DND-41 (cell line): ENCODE measurements around the gene ARMH3.

ENCODE experiments used
- ATAC-seq: fragments of 200-7000 bp; cut with Tn5 transposase; 3 replicates; pipeline ENCODE4 v1.9.1; 2021; ENCODE audit warnings: low read depth; ENCODE audit not compliant: insufficient read depth
- DNase-seq: peaks from one replicate; pipeline ENCODE4 v3.0.0-alpha.2; 2020
- H2AFZ ChIP-seq: 2 replicates; pipeline ENCODE4 v1.6.0; 2012; ENCODE audit warnings: low read depth, low read length
- H3K27ac ChIP-seq: 2 replicates; pipeline ENCODE4 v1.5.1; 2012; ENCODE audit warnings: low read length, inconsistent platforms
- H3K27me3 ChIP-seq: fragments of 200-600 bp; sonication (generic); 2 replicates; pipeline ENCODE4 v1.6.0; 2012; ENCODE audit warnings: low read length, mild to moderate bottlenecking, inconsistent platforms; ENCODE audit not compliant: insufficient read depth, poor library complexity
- H3K36me3 ChIP-seq: 2 replicates; pipeline ENCODE4 v1.5.1; 2012; ENCODE audit warnings: low read length, inconsistent platforms; ENCODE audit not compliant: insufficient read depth
- H3K4me1 ChIP-seq: 2 replicates; pipeline ENCODE4 v1.5.1; 2012; ENCODE audit warnings: mild to moderate bottlenecking, low read length; ENCODE audit not compliant: insufficient read depth
- H3K4me2 ChIP-seq: 2 replicates; pipeline ENCODE4 v1.6.0; 2012; ENCODE audit warnings: mild to moderate bottlenecking, moderate library complexity, low read length, inconsistent platforms; ENCODE audit not compliant: insufficient read depth
- H3K4me3 ChIP-seq, 2 experiments: fragments of 200-600 bp in 1 of 2; shearing (Covaris generic) in 1 of 2; 2 replicates each; pipeline ENCODE4 v1.5.1; 2012 to 2016; ENCODE audit warnings: inconsistent platforms in 2 of 2, low read length in 2 of 2, mild to moderate bottlenecking in 2 of 2, low read depth in 1 of 2, moderate library complexity in 1 of 2
- H3K79me2 ChIP-seq: 2 replicates; pipeline ENCODE4 v1.6.0; 2012; ENCODE audit warnings: low read length, inconsistent platforms; ENCODE audit not compliant: insufficient read depth
- H3K9ac ChIP-seq: 2 replicates; pipeline ENCODE4 v1.6.0; 2012; ENCODE audit warnings: low read depth, mild to moderate bottlenecking, inconsistent platforms, low read length, moderate library complexity
- H3K9me3 ChIP-seq: 2 replicates; pipeline ENCODE4 v1.5.1; 2012; ENCODE audit warnings: low read length, moderate library complexity, mild to moderate bottlenecking, inconsistent platforms; ENCODE audit not compliant: insufficient read depth, severe bottlenecking
- H4K20me1 ChIP-seq: 2 replicates; pipeline ENCODE4 v1.6.0; 2012; ENCODE audit warnings: low read length; ENCODE audit not compliant: insufficient read depth
- CTCF ChIP-seq: IDR thresholded peaks from 2 replicates; pipeline ENCODE4 v1.5.1; 2012; ENCODE audit warnings: borderline replicate concordance, low read length, moderate library complexity, mild to moderate bottlenecking; ENCODE audit not compliant: poor library complexity, severe bottlenecking; ENCODE audit errors: extremely low read depth
- EZH2 ChIP-seq: IDR thresholded peaks from 3 replicates; pipeline ENCODE4 v1.6.1; 2012; ENCODE audit warnings: borderline replicate concordance, low read depth, mild to moderate bottlenecking, moderate library complexity, low read length, inconsistent platforms; ENCODE audit not compliant: severe bottlenecking

Gene ARMH3

GRCh38 chr10:102016416-102016815 lies 39.6 kb downstream of the ARMH3 start:
- ATAC-seq: no peak
- H3K27ac ChIP-seq: no peak overlapping the region
- no peak overlapping the region for H2AFZ ChIP-seq
- no peak overlapping the region for H3K9ac ChIP-seq
- no peaks in the 10 kb centered on the region for H3K4me1 ChIP-seq
- H3K4me2 ChIP-seq: no peak overlapping the region
- peaks cover 3% of the 10 kb centered on the region for H3K9me3 ChIP-seq
- DNase-seq: no peak
- TF ChIP-seq CTCF: no peak
- no peak for TF ChIP-seq EZH2
- no peaks in the 10 kb centered on the region for H3K79me2 ChIP-seq
- H4K20me1 ChIP-seq: no peaks in the 10 kb centered on the region
- peaks cover 44% of the 10 kb centered on the region for H3K36me3 ChIP-seq
- H3K4me3 ChIP-seq: no peak overlapping the region
- no peaks in the 10 kb centered on the region for H3K27me3 ChIP-seq

GRCh38 chr10:102010961-102011360 lies 45.0 kb downstream of the ARMH3 start:
- Histone ChIP-seq H3K79me2 (no peaks in the 10 kb centered on the region), H3K9me3 (no peaks in the 10 kb centered on the region), H4K20me1 (no peaks in the 10 kb centered on the region), H3K4me2 (no peak overlapping the region), H3K36me3 (peaks cover 34% of the 10 kb centered on the region), H3K9ac (no peak overlapping the region), H2AFZ (no peak overlapping the region), H3K27me3 (no peaks in the 10 kb centered on the region), H3K4me1 (no peaks in the 10 kb centered on the region), H3K27ac (no peak overlapping the region), H3K4me3 (no peak overlapping the region)
- TF ChIP-seq EZH2 (no peak), CTCF (no peak)
- ATAC-seq (no peak), DNase-seq (no peak)

DNA sequence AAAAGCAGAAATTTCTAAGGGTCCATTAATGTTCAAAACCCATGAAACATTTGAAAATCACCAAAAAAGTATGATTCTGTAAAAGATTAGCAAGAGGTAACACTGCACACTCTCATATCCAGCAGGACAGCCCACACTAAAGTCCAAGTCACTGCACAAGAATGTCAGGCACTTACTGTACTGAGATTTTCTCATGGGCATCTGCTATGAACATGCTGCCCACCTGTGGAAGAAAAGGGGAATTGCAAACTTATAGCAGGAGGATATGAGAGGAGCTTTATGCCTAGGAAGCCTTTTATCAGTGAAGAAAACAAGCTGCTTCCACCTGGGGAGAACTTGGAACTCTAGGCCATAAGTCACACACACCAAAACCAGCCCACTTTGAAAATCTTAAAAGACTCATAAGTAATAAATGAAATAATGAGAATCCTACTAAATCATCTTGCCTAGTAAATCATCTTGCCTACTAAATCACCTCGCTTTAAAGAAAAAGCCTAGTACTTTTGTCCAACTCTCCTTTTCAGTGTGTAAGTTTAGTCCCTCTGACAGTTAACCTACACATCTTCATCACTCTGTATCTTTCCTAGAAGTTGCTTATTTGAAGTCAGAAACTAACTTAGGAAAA lies 46.1 kb downstream of the ARMH3 start:
- peak; percentile 97 for ATAC-seq
- no peaks in the 10 kb centered on the region for H4K20me1 ChIP-seq
- no peak overlapping the region for H3K9ac ChIP-seq
- no peaks in the 10 kb centered on the region for H3K27me3 ChIP-seq
- peak; percentile 57 for DNase-seq
- H3K36me3 ChIP-seq: peaks cover 39% of the 10 kb centered on the region
- H3K4me1 ChIP-seq: no peaks in the 10 kb centered on the region
- H3K79me2 ChIP-seq: no peaks in the 10 kb centered on the region
- no peak overlapping the region for H3K4me2 ChIP-seq
- H3K27ac ChIP-seq: no peak overlapping the region
- no peak overlapping the region for H3K4me3 ChIP-seq
- H2AFZ ChIP-seq: no peak overlapping the region
- no peaks in the 10 kb centered on the region for H3K9me3 ChIP-seq
- TF ChIP-seq CTCF: peak; percentile 97
- no peak for TF ChIP-seq EZH2
